ENCODE results near the gene TRPM2. TPM values are rescaled to one million over a fixed set of nuclear protein-coding genes. Genes with fewer than 3 reads are reported as not detected.

The TRPM2 gene
- total and polyA plus RNA-seq, 8 donors = 0.46 to 8.7 (median 2.6) TPM

DNA sequence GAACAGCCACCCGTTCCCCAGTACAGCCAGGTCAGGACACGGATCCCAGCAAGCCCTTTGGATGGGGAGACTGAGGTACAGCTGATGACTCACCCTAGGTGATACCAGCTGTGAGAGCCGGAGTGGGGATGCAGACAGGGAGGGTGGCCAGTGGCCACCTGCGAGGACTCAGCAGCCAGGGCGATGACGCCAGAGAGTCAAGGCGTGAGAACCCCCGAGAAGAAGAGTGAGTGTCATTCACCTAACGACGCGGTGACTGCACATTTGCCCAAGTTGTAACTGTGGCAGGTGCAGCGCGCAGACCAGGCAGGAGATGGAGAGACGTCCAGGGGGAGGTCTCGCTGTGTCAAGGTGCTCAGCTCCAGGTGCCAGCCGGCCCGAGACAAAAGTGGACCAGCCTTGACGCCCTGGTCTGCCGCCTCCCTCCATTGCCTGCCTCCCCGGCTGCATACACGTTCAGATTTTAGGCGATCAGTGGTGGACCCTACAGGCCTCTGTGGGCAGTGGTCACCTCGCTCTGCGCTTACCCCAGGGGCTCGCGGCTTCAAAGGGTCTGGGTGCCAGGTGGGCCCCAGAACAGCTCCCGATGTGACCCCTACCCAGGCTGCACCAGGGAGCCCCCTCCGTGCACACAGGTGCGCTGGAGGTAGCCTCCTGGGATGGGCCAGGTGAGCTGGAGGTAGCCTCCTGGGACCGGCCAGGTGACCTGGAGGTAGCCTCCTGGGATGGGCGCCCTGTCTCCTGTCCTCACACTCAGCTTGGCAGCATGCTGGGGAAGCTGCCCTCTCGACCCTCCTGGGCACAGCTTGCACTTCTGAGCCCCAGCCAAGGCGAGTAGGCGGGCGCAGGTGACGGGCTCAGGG lies 113.8 kb downstream of the TRPM2 start:
- DNase-seq (peak in 1 of 6 donors; percentile 48), FAIRE-seq (no peak), ATAC-seq (no peak)
- intact Hi-C loops (cut with DNase I) = no loop called here
- TF ChIP-seq, protein P1, sequence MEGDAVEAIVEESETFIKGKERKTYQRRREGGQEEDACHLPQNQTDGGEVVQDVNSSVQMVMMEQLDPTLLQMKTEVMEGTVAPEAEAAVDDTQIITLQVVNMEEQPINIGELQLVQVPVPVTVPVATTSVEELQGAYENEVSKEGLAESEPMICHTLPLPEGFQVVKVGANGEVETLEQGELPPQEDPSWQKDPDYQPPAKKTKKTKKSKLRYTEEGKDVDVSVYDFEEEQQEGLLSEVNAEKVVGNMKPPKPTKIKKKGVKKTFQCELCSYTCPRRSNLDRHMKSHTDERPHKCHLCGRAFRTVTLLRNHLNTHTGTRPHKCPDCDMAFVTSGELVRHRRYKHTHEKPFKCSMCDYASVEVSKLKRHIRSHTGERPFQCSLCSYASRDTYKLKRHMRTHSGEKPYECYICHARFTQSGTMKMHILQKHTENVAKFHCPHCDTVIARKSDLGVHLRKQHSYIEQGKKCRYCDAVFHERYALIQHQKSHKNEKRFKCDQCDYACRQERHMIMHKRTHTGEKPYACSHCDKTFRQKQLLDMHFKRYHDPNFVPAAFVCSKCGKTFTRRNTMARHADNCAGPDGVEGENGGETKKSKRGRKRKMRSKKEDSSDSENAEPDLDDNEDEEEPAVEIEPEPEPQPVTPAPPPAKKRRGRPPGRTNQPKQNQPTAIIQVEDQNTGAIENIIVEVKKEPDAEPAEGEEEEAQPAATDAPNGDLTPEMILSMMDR (IDR thresholded peaks at IDR 0.05) = no peak
- no peaks in the 10 kb centered on the region for H3K27me3 ChIP-seq
- no peaks in the 10 kb centered on the region for H3K36me3 ChIP-seq
- no peaks in the 10 kb centered on the region for H3K9me3 ChIP-seq
- no peak overlapping the region for H3K4me3 ChIP-seq
- no peak overlapping the region for H3K27ac ChIP-seq
- H3K4me1 ChIP-seq = no peaks in the 10 kb centered on the region
- 79 to 91% methylated on average over 36 of the region's 36 CpGs for WGBS, 2 donors

DNA sequence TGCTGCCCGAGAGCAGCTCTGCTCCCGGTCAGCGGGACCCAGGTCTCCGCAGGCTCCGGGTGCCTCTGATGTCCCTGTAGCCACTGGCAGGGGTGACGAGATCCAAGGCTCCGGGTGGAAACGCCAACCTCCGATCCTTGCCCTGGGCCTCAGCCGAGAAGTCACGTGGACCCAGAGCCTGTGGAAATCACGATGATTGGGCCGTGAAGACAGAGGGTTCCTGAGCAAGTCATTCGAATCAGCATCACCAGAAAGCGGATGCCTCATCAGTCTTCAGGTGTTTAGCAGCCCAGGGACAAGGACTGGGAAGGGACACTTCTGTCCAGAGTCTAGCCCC lies 114.4 kb downstream of the TRPM2 start:
- H3K27me3 ChIP-seq = no peaks in the 10 kb centered on the region
- ATAC-seq (no peak), FAIRE-seq (no peak), DNase-seq (no peak)
- H3K36me3 ChIP-seq = no peaks in the 10 kb centered on the region
- H3K4me3 ChIP-seq = no peak overlapping the region
- no peaks in the 10 kb centered on the region for H3K9me3 ChIP-seq
- TF ChIP-seq, protein P1 (IDR thresholded peaks at IDR 0.05) = no peak
- intact Hi-C loops (cut with DNase I) = no loop called here
- H3K27ac ChIP-seq = no peak overlapping the region
- 80 to 92% methylated on average over 15 of the region's 15 CpGs for WGBS, 2 donors
- no peaks in the 10 kb centered on the region for H3K4me1 ChIP-seq

DNA sequence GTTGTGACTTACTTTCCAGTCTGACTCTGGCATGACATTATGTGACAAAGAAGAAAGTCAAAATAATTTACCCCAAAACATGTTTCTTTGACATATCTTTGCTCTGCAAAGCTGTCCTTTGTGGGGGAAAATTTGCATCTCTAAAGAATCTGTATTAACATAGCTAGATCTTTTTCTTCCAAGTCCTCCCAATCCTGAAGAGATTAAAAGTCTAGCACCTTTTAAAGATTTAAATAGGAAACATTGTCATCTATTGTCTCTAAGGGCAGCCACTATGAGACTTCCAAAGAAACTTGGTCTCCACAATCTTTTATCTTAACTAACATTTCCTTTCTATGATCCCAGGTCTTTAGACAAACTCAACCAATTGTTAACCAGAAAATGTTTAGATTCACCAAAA lies 117.9 kb downstream of the TRPM2 start:
- intact Hi-C loops (cut with DNase I) = no loop called here
- no peak for FAIRE-seq

DNA sequence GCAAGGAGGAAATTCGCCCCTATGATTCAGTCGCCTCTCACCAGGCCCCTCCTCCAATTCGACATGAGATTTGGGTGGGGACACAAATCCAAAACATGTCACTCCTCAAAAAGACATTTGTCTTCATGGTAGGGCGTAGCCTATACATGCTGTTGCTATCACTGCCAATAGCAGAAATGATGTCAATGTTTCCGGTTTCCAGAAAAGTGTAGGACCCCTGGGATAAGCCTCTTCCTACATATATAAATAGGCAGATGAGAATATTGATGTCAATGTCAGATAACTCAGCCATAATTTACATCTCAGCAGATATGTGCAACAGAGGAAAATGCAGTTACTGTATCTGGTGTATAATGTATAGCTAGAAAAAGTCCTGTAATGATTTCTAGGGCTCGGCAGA lies 118.6 kb downstream of the TRPM2 start:
- no peak overlapping the region for H3K4me3 ChIP-seq
- DNase-seq = no peak
- intact Hi-C loops (cut with DNase I) = no loop called here
- 65 to 81% methylated on average over 6 of the region's 6 CpGs for WGBS, 2 donors
- no peaks in the 10 kb centered on the region for H3K4me1 ChIP-seq
- FAIRE-seq = no peak
- no peaks in the 10 kb centered on the region for H3K36me3 ChIP-seq
- H3K9me3 ChIP-seq = no peaks in the 10 kb centered on the region
- ATAC-seq = no peak
- H3K27ac ChIP-seq = no peak overlapping the region
- no peaks in the 10 kb centered on the region for H3K27me3 ChIP-seq
- TF ChIP-seq, protein P1 (IDR thresholded peaks at IDR 0.05) = no peak

More for the DNA sequence above, 117.9 kb downstream of the TRPM2 start:
- Histone ChIP-seq H3K9me3 (no peaks in the 10 kb centered on the region), H3K4me1 (no peaks in the 10 kb centered on the region), H3K27me3 (no peaks in the 10 kb centered on the region), H3K4me3 (no peak overlapping the region), H3K36me3 (no peaks in the 10 kb centered on the region), H3K27ac (no peak overlapping the region)
- ATAC-seq = no peak
- TF ChIP-seq, protein P1 (IDR thresholded peaks at IDR 0.05) = no peak
- DNase-seq = no peak

DNA sequence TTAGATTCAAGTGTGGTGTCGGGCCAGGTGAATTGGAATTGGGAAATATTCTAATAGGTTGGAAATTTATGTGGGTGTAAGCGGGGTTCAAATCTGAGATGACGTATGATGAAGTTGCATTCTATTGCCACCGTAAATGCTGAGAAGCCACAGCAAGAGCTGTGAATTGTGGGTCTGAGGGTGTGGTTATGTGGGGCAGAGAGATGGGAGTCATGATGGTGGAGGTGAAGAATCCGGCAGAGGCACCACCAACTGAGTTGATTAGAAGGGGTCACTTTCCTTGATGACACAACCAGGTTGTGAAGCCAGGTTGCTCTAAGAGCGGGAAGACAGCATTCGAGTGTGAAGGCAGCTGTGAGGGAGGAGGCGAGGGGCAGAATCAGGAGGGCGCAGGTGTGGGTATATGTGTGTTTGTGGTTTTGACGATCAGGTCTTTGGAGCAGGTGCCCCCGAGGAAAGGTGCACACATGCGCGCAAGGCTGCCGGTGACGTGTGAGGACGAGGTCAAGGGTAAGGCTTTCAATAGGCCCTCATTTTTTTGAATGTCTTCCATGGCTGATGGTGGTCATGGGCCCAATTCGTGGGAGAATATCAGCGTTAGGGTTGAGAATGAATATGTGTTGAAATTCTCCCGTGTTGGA lies 120.6 kb downstream of the TRPM2 start:
- DNase-seq = no peak
- FAIRE-seq = no peak
- H3K4me3 ChIP-seq = no peak overlapping the region
- TF ChIP-seq, protein P1 (IDR thresholded peaks at IDR 0.05) = no peak
- H3K9me3 ChIP-seq = no peaks in the 10 kb centered on the region
- H3K36me3 ChIP-seq = no peaks in the 10 kb centered on the region
- no peak overlapping the region for H3K27ac ChIP-seq
- ATAC-seq = no peak
- H3K4me1 ChIP-seq = no peaks in the 10 kb centered on the region
- 82 to 91% methylated on average over 19 of the region's 19 CpGs for WGBS, 2 donors
- no peaks in the 10 kb centered on the region for H3K27me3 ChIP-seq
- intact Hi-C loops (cut with DNase I) = no loop called here

Measured in pancreas (tissue), 10 donors.